ENCODE results near the gene SLCO2A1. TPM values are rescaled to one million over a fixed set of nuclear protein-coding genes. Genes with fewer than 3 reads are reported as not detected.
A peak's percentile ranks its signal among the peaks of the same experiment; 100 is the strongest.

SLCO2A1 gene
- total RNA-seq, 1 donor from 2014 or later: 1.0 TPM

- no peak for DNase-seq (ENCODE audit: low read depth)
Measured at GRCh38 chr3:133949438-133949837, 80.3 kb downstream of the SLCO2A1 start.

GRCh38 chr3:133948996-133949395 is 80.7 kb downstream of the SLCO2A1 start:
- no peak for DNase-seq (ENCODE audit: low read depth)

- DNase-seq (ENCODE audit: low read depth): no peak
Measured at GRCh38 chr3:133948131-133948810, 81.5 kb downstream of the SLCO2A1 start.

- DNase-seq (ENCODE audit: low read depth): no peak
Measured at GRCh38 chr3:133945381-133946095, 84.2 kb downstream of the SLCO2A1 start.

- peak; percentile 91 for DNase-seq (ENCODE audit: low read depth)
Measured at GRCh38 chr3:133944641-133945380, 84.9 kb downstream of the SLCO2A1 start.

- DNase-seq (ENCODE audit: low read depth): peak; percentile 86
Measured at GRCh38 chr3:133944181-133944580, 85.5 kb downstream of the SLCO2A1 start.

- DNase-seq (ENCODE audit: low read depth): peak; percentile 92
Measured at GRCh38 chr3:133943639-133944141, 86.0 kb downstream of the SLCO2A1 start.

- DNase-seq (ENCODE audit: low read depth): no peak
Measured at GRCh38 chr3:133943031-133943535, 86.6 kb downstream of the SLCO2A1 start.

- DNase-seq (ENCODE audit: low read depth): peak; percentile 75
Measured at GRCh38 chr3:133941415-133941821, 88.3 kb downstream of the SLCO2A1 start.

GRCh38 chr3:133940536-133940935 is 89.2 kb downstream of the SLCO2A1 start:
- no peak for DNase-seq (ENCODE audit: low read depth)

- no peak for DNase-seq (ENCODE audit: low read depth)
Measured at GRCh38 chr3:133939463-133939835, 90.3 kb downstream of the SLCO2A1 start.

GRCh38 chr3:133938770-133939462 is 90.8 kb downstream of the SLCO2A1 start:
- peak; percentile 22 for DNase-seq (ENCODE audit: low read depth)

- DNase-seq (ENCODE audit: low read depth): no peak
Measured at GRCh38 chr3:133937756-133938601, 91.7 kb downstream of the SLCO2A1 start.

- DNase-seq (ENCODE audit: low read depth): no peak
Measured at GRCh38 chr3:133937061-133937686, 92.6 kb downstream of the SLCO2A1 start.

- DNase-seq (ENCODE audit: low read depth): no peak
Measured at GRCh38 chr3:133935843-133936769, 93.6 kb downstream of the SLCO2A1 start.

- no peak for DNase-seq (ENCODE audit: low read depth)
Measured at GRCh38 chr3:133934996-133935842, 94.5 kb downstream of the SLCO2A1 start.

GRCh38 chr3:133934073-133934970 is 95.4 kb downstream of the SLCO2A1 start:
- DNase-seq (ENCODE audit: low read depth): no peak
